CD4-positive, alpha-beta T cell treated with Interleukin-6 for 4 hours (primary cell): ENCODE results near the gene NAT9.
A peak's percentile ranks its signal among the peaks of the same experiment; 100 is the strongest.

Experiments used
- DNase-seq: peaks from one replicate; pipeline ENCODE4 v3.0.0-alpha.2; 2020; ENCODE audit warnings: mixed read lengths

Gene NAT9

DNA sequence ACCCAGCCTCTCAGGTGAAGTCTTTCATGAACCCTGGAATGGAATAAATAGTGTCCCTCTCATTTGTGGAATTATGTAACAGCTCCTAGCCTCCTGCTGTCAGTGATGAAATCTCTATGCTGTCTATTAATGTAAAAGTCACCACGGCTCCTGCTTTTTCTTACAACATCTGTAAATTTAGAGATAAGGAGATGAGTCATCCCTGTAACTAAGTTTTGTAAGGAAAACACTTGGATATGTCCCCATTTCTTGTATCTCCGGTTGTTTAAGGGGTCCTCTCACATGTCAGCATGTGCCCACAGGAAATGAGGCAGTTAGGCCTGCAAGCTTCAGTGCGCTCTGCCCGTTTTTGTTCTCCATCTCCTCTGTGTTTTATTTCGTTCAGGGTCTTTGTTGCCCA, 2.8 kb upstream of the NAT9 start:
- no peak for DNase-seq

DNA sequence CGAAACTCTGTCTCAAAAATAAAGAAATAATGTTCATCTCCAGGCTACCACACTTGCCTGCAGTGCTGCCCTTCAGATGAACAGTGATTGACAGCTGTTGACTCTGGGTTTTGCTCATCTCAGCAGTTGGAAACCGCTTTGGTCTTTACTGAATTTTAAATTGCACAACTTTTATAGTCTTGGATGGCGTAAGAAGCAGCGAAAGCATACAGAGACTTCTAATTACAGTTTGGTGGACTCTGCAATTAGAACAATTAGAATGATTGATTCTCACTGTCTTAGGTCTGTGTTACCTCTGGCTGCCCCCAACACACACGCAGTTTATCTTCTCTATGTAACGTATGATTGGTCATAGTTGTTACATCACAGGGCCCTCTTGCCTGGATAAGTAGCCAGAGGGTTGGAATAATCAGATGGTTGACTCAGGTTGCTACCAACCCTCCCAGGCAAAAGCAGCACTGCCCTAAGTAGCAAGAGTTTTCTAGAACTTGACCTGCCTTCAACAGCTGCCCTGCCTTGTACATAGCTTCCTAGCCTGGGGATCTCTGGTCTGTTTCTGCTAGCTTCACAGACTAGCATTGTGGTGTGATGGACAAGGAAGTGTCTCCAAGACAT, 1.9 kb upstream of the NAT9 start:
- no peak for DNase-seq

DNA sequence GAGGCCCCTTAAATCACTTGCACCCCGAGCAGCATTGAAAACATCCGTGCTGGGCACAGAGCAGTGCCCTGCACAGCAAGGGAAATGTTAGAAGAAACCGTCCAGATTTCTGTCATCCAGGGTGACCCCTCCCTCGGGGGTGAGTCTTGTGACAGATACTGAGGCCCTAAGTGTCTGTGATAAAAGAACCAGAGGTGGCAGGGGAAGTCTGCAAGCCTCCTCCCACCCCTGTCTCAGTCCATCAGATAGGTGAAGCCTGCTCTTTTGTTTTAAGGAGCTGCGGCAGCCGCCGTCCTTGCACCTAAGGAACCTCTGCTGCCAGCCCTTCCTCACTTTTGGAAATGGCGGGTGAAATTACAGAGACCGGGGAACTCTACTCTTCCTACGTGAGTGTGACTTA, 845 bp upstream of the NAT9 start:
- no peak for DNase-seq

DNA sequence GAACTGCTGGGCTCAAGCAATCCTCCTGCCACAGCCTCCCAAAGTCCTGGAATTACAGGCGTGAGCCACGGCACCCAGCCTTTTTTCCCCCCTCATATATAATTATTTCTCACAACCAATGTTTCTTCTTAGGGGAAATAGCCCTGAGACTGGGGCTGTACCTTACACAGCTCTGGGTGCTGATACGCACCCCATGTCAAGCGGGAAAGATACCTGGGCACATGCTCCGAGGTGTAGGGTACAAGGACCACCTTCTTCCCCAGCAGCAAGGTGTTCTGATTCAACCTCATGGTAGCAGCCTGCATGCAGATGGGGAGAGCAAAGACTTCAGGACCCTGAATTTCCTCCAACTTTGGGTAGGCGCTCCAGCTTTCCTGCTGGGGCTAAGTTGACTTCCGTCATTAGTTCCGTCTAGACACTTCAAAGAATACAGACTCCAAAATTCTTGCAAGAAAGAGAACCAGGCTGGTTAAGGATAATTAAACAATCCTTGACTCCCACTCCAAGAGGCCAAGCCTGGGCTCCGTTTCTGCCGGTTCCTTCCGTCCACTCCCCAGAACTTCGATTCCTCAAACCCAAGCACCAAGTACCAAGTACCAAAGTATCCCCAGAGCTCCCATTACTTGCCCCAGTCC, 619 bp downstream of the NAT9 start:
- DNase-seq = no peak

DNA sequence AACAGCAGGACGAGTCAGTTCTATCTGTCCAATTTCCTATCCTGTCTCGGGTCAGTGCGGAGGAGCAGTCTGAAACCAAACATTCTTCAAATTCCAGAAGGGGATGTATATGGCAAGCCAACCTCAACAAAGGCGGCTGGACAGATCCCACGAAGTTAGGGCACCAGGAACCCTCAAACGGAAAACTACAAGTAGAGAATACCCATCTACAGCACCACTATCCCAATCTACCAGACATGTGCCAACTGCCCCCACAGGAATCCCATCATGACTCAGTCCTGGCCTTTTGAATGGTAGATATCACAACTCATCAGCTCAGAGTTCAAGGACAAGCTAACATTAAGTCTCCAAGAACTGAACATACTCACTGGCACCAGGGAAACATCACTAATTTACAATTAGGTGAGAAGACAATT, 2.3 kb downstream of the NAT9 start:
- no peak for DNase-seq

DNA sequence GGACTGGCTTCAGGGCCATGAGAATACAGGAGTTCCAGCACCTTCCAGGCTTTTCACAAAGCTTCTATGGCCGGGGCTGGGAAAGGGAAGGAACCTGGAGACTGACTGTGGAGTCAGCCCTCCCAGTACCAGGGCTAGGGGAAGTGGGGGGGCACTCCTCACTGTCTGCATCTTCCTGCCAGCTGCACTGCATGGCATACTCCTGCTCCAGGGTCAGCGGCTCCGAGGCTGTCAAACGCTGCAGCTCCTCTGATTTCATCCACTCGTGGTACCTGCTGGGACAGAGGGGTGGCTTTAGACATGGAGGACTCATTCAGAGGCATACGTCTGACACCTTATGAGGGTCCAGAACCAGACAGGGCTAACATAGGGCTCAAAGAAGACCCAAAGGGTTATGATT, 2.7 kb downstream of the NAT9 start:
- no peak for DNase-seq

DNA sequence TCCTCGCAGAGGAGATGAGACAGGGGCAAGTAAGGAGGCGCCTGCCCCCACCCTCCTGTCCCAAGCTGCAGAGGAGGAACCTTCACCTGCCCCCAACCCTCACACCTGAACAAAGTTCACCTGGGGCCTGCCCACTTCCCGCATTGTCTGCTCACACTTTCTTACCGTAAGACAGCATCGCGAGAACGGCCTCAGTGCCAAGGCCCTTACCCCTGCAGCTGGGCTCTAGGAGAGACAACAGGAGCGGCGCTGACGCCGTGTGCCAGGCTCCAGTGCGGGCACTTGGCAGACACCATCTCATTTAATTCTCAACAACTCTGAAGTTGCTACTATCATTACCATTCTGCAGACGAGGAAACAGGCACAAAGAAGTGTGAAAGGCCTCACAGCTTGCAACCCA, 4.1 kb downstream of the NAT9 start:
- DNase-seq = no peak

DNA sequence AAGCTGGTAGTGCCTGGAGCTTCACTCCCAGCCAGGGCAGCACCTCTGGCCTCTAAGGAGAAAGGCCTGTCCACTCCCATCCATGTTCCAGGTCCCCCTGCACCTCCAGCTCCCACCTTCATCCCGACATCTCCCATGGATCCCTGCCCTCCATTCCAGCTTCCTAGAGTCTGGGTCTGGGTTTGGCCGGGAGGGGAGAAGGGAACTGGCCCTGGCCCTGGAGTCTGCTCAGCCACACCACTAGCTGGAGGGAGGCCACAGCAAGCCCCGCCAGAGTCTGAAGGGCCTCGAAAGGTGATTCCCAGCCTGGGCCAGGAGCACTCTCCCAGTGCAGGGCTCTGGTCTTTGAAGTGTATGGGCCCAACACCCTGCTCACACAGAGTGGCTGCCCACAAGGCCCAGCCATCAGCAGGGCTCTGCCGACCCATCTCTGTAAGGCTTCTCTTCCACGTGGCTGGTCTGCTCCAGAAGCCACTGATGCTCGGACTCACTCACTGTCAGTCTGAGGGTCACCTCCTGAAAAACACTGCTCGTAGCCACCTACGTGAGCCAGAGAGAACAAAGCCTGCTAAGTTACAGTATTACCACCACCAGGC, 4.7 kb downstream of the NAT9 start:
- DNase-seq = no peak

DNA sequence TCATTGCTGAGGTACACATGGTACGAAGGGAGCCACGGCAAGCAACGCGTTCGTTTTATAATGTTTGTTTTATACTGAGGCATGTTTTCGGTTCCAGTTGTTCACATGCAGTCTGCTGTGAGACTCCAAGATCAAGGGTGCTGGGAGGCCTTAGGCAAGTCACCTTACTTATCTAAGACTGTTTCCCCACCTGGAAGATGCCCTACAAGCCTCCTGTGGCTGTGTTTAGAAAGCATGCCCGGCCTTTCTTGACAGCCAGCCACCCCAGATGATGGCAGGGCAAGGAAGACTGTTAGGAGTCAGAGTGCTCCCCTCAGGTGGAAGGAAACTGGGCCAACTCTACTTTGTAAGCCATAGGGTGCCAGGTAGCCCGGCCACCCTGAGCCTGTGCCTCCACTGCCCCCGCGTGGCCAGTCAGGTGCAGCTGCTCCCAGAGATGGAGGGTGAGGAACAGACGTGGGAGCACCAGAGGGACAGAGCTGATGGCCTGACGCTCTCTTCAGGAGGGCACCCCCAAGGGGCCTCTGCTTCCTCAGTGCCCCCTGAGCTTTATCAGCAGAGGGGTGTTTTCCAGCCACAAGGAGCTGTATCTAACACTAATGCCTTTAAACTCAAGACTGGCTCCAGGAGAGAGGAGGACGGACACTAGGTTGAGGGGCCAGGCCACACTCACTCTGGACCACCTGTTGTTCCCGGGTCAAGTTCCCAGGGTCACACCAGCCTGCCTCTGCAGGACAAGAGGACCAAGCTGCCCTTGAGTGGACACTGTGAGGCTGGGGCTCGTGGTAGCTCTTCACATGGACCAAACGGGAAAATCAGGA, 5.4 kb downstream of the NAT9 start:
- peak; percentile 87 for DNase-seq

DNA sequence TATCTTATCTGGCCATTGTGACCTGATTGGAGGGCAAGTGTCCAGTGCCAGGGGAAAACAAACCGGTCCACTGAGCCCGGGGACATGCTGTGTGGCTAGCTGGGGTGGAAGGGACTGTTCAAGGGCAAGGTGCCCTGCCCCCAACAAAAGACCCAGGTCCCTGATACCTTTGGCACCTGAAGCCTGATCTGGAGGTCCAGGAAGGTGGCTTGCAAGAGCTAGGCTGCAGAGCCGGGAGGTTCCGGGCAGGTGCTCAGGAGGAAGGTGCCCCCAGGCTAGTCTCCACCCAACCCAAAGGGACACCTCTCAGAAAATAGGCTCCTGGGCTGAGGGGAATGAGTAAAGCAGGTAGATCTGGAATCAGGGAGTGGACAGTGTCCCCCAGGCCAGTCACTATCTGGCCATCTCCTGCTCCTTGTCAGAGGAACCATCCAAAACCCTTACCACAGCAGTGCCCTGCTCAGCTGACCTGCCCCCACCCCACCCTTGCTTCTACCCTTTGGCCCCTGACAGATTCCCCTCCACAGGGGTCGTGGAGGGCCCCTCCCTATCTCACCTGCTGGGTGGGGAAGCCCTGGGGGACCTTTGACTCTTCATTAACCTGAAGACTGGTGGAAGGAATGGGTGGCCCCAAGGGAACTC, 6.2 kb downstream of the NAT9 start:
- DNase-seq = no peak

DNA sequence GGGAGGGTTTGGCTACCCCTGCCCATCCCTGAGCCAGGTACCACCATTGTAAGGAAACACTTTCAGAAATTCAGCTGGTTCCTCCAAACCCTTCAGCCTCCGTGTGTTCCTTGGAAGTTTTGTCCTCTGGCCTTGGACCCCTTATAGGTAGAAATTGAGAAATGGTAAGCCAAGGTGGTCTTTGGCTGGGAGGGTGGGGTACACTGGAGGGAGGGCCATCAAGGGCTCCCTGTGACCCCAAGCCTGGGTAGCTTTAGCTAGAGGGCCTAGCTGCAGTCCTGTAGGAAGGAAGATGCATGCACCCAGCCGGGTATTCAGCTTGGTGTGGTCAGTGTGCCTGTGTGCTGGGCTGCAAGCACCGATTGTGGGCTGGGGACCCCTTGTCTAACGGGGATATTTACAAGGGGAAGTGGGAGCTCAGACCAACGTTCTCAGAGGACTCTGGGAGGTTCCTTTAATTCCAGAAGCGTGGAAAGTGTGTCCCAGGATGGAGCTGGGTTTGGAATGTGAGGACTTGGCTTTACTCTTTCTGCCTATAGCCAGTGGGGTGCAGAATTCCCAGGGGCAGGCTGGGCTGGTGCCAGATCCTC, 6.8 kb downstream of the NAT9 start:
- DNase-seq = no peak

DNA sequence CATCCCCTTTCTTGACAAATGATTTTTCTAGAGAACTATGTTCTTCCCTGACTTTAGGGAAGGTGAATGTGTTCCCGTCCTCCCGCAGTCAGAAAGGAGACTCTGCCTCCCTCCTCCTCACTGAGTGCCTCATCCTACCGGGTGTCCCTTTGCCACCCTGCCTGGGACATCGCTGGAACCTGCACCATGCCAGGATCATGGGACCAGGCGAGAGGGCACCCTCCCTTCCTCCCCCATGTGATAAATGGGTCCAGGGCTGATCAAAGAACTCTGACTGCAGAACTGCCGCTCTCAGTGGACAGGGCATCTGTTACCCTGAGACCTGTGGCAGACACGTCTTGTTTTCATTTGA, 7.4 kb downstream of the NAT9 start:
- DNase-seq = no peak

DNA sequence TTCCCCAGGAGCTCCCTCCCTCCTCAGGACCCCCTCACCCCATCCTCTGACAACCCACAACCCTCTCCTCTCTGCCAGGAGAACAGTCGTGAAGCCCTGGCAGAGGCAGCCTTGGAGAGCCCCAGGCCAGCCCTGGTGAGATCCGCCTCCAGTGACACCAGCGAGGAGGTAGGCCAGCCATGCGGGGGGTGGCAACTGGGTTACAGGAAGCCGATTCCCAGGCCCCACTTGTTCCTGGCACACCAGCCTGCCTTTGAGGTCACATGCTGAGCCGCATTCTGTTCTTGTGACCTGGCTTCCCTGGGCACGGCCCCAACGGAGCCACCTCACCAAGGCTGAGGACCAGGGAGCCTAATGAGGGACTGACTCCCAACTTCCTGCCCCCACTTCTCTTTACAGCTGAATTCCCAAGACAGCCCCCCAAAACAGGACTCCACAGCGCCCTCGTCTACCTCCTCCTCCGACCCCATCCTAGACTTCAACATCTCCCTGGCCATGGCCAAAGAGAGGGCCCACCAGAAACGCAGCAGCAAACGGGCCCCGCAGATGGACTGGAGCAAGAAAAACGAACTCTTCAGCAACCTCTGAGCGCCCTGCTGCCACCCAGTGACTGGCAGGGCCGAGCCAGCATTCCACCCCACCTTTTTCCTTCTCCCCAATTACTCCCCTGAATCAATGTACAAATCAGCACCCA, 7.9 kb downstream of the NAT9 start:
- DNase-seq = no peak

DNA sequence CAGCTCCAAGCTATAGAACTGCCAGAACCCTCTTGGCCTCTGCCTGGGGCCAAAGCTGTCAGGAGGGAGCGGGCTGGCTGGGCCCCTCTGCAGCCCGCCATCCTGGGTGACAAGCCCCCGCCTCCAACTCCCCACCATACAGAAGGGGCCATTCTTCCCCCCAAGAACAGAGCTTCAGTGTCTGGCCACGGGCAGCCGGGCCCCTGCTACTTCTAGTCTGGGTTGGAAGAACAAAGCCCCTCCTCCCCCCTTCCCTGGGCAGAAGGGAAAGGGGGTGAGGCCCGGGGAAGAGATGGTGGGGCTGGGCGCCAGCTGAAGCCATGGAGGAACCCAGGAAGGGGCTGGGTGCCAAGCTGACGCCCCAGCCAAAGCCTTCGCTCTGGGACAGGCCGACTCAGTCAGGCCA, 9.0 kb downstream of the NAT9 start:
- DNase-seq = no peak

DNA sequence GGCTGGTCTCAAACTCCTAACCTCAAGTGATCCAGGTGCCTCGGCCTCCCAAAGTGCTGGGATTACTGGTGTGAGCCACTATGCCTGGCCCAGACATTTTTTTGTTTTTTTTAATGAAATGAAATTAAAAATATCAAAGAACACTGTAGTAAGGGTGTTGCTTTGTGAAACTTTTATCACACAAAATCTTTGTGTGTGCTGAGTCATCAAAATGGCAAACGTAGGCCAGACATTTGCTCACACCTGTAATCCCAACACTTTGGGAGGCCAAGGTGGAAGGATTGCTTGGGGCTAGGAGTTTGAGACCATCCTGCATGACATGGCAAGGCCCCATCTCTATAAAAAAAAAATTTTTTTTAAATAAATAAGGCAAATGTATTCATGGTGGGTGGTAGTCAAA, 9.7 kb downstream of the NAT9 start:
- DNase-seq = no peak

DNA sequence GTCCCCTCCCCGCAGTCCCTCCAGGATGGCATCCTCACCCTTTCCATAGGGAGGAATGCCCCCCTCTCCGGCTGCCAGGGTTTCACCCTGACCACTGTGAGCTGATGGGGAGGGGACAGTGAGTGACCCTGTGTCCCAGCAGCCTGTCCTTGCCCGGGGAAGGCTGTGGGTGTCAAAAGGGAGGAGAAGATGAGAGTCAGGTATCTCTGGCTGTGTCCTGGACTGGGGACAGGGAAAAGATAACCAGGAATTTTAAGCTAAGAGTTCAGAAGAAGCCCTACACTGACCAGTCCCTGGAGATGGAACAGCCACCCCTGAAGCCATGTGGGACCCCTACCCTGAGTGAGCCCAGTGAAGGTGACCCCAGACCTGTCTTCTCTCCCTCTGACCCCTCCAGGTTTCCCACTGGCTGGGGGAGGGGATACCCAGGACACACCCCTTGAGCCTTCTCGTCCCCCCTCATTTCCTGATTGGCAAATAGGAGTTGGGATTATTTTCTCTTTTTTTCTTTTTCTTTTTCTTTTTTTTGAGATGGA, 11.3 kb downstream of the NAT9 start:
- no peak for DNase-seq

DNA sequence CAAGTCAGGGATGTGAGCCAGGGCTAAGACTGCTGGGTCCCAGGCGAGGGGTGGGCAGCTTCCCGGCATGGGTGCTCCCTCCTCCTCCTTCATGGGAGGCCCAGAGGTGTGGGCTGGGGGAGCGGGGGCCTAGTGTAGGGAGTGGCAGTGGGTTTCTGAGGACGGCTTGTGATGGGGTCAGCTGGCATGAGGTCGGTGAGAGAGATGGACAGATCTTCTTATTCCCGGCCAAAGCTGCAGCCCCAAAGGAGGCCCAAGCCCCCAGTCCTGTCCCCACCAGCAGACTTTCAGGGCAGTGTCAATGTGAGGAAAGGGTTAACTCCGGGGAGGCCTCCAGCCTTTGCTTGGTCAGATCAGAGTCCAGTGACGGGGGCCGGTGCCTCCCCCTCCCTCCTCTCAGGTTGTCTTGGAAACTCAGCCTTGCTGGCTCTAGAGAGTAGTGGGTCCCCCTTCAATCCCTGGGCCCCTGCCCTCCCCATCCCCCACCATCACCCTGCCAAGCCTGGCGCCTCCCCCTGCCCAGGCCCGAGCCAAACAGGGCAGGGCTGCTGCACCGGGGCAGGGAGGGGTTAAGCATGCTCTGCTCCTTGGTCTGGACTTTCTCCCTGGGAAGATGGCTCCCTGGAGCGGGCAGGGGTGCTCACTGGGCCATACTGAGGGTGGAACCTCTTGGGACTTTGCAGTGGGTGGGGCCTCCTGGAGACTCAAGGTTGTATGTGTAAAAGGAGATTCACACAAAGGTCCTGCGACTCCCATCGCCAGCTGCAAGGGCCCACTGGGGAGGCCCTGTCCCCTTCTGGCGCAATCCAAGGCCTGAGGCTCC, 12.4 kb downstream of the NAT9 start:
- no peak for DNase-seq

DNA sequence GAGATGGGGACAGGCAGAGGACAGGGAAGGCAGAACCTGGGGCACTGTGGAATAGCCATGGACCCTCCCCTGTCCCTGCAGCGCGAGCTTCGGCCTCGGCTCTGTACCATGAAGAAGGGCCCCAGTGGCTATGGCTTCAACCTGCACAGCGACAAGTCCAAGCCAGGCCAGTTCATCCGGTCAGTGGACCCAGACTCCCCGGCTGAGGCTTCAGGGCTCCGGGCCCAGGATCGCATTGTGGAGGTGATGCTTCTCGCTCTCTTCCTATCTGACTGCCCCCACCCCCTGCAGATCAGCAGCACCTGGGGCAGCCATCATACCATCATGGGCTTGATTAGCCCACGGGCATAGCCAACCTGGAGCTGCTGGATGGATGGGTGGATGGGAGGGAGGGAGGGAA, 14.2 kb downstream of the NAT9 start:
- no peak for DNase-seq

DNA sequence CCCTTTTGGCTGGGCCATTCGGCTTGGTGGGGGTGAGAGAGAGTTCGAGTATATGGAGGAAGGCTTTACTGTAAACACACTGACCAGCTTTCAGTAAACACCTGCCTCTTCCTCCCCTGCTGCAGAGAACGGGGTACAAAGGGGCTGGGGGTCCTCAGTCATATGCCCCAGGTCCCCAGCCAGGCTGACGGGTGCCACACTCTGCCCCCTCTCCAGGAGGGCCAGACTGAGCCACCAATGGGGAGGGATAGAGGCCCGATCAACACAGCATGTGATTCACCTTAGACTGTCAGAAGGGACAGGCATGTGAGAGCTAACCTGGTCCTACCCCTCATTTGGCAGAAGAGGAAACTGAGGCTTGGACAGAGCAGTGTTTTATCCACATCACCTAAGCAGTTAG, 14.7 kb downstream of the NAT9 start:
- DNase-seq = no peak

DNA sequence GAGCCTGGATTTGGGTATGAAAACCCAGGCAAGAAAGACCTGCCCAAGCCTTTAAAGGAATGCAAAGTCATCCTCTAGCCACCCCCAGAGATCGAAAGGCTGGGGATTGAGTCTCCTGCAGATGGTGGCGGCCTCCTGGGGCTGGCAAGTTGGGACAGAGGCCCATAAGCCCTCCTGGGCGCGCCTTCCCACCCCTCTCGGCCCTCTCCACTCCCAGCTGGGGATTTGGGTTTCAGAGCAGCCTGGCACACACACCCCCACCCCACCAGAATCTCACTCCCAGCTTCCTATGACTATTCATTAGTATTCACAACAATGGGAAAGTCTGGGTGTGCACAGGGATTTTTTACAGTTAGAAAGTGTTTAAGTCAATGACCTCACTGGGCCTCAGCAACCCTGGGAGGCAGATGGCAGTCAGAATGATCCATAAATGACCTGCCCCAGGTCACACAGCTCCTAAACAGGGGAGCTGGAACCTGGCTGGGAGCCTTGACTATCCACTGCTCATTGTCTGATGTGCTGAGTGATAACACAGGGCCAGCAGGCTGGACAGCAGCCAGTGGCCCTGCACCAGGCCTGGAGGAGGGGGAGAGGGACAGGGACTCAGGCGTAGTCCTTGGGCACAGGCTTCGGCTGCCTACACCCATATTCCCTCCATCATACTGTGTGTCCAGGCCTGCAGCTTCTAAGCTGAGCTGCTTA, 15.6 kb downstream of the NAT9 start:
- DNase-seq = no peak

DNA sequence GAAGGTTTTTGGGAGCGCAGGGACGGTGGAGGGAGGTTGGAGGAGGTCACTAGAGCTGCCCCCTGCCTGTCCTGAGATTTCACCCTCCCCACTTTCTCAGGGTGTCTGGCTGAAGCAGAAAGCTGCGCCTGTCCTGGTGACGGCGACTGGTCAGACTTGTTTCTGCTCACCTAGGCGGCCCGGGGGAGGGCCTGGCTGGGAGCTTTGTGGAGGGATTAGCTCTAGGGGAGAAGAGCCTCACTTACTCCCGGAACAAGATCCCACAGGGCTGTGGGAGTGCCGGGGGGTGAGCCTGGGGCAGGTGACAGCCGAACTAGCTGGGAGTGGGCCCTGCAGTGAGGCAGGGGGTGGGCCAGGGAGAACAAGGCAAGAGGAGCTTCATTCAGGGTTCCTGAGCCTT, 16.2 kb downstream of the NAT9 start:
- DNase-seq = no peak
